Endodermal cell (in vitro differentiated cells): ENCODE measurements around the gene TNP2. TPM values are rescaled to one million over a fixed set of nuclear protein-coding genes. Genes with fewer than 3 reads are reported as not detected.

Experiments
- DNase-seq: peaks from one replicate; pipeline ENCODE4 v3.0.0-alpha.2; 2017
- H3K27ac ChIP-seq: 2 replicates; pipeline ENCODE4 v1.5.1; 2013; ENCODE audit warnings: mild to moderate bottlenecking, low read depth, low read length, moderate library complexity
- H3K27me3 ChIP-seq: 2 replicates; pipeline ENCODE4 v1.6.1; 2013; ENCODE audit warnings: mild to moderate bottlenecking, low read length, moderate library complexity; ENCODE audit not compliant: insufficient read depth, control insufficient read depth, poor library complexity, severe bottlenecking
- H3K36me3 ChIP-seq: 2 replicates; pipeline ENCODE4 v1.7.0; 2013; ENCODE audit warnings: mild to moderate bottlenecking, low read length, moderate library complexity; ENCODE audit not compliant: control insufficient read depth, insufficient read depth
- H3K4me1 ChIP-seq: one replicate; pipeline ENCODE4 v1.7.0; 2013; ENCODE audit warnings: low read length; ENCODE audit not compliant: control insufficient read depth, insufficient read depth
- H3K4me3 ChIP-seq: 2 replicates; pipeline ENCODE4 v1.5.1; 2013; ENCODE audit warnings: mild to moderate bottlenecking, low read length, moderate library complexity
- H3K9ac ChIP-seq: 2 replicates; pipeline ENCODE4 v1.6.1; 2013; ENCODE audit warnings: mild to moderate bottlenecking, low read length, moderate library complexity; ENCODE audit not compliant: poor library complexity, severe bottlenecking; ENCODE audit errors: extremely low read depth
- H3K9me3 ChIP-seq: 2 replicates; pipeline ENCODE4 v1.6.1; 2013; ENCODE audit warnings: mild to moderate bottlenecking, low read length, moderate library complexity; ENCODE audit not compliant: control insufficient read depth
- H3K27ac Mint-ChIP-seq: 2 replicates; pipeline ENCODE4 v1.8.0; 2020; ENCODE audit warnings: mixed read lengths
- H3K27me3 Mint-ChIP-seq: 2 replicates; pipeline ENCODE4 v1.8.0; 2021; ENCODE audit warnings: mild to moderate bottlenecking, mixed read lengths; ENCODE audit not compliant: insufficient read depth
- H3K36me3 Mint-ChIP-seq: 2 replicates; pipeline ENCODE4 v1.8.0; 2020; ENCODE audit warnings: low read depth, mixed read lengths
- H3K4me1 Mint-ChIP-seq: 2 replicates; pipeline ENCODE4 v1.8.0; 2020; ENCODE audit warnings: mixed read lengths
- H3K4me3 Mint-ChIP-seq: 2 replicates; pipeline ENCODE4 v1.8.0; 2020; ENCODE audit warnings: mild to moderate bottlenecking, moderate library complexity, mixed read lengths
- H3K9me3 Mint-ChIP-seq: 2 replicates; pipeline ENCODE4 v1.8.0; 2020; ENCODE audit warnings: mild to moderate bottlenecking, mixed read lengths
- WGBS, 2 experiments: methylation state at CpG; one replicate each; pipeline versions ENCODE4 v1.1.5 to v1.1.7; 2013; ENCODE audit warnings: missing lambda C conversion rate in 2 of 2, mixed read lengths in 1 of 2; ENCODE audit not compliant: insufficient coverage in 1 of 2, insufficient read length in 1 of 2; 5-methylcytosine and 5-hydroxymethylcytosine counted together
- total RNA-seq, 2 donors: library from RNA; stranded (reverse); fragmentation: NEBNext Ultra II Directional in 1 of 2; extraction: Animal tissue kit (Norgen Biotek cat#: 25700) in 1 of 2; gene quantifications; 2 replicates in 1 of 2; 3 replicates in 1 of 2; pipeline ENCODE4 v1.2.1, GENCODE V29; 2021
- TF ChIP-seq, protein P1 (sequence below): fragments of 200-600 bp; sonication (generic); conservative IDR thresholded peaks from 2 replicates; pipeline ENCODE4 v1.5.0; 2021; ENCODE audit warnings: antibody characterized with exemption, mild to moderate bottlenecking

The TNP2 gene
- total RNA-seq, 2 donors from 2014 or later: not detected

- Mint-ChIP-seq H3K9me3 (no peaks in the 10 kb centered on the region), H3K4me3 (no peak overlapping the region), H3K4me1 (no peaks in the 10 kb centered on the region), H3K27ac (no peak overlapping the region), H3K36me3 (no peaks in the 10 kb centered on the region), H3K27me3 (peaks cover 2% of the 10 kb centered on the region)
- Histone ChIP-seq H3K9ac (no peak overlapping the region), H3K36me3 (no peaks in the 10 kb centered on the region), H3K4me3 (no peak overlapping the region), H3K9me3 (no peaks in the 10 kb centered on the region), H3K4me1 (no peaks in the 10 kb centered on the region), H3K27me3 (no peaks in the 10 kb centered on the region), H3K27ac (no peak overlapping the region)
- TF ChIP-seq, protein P1, sequence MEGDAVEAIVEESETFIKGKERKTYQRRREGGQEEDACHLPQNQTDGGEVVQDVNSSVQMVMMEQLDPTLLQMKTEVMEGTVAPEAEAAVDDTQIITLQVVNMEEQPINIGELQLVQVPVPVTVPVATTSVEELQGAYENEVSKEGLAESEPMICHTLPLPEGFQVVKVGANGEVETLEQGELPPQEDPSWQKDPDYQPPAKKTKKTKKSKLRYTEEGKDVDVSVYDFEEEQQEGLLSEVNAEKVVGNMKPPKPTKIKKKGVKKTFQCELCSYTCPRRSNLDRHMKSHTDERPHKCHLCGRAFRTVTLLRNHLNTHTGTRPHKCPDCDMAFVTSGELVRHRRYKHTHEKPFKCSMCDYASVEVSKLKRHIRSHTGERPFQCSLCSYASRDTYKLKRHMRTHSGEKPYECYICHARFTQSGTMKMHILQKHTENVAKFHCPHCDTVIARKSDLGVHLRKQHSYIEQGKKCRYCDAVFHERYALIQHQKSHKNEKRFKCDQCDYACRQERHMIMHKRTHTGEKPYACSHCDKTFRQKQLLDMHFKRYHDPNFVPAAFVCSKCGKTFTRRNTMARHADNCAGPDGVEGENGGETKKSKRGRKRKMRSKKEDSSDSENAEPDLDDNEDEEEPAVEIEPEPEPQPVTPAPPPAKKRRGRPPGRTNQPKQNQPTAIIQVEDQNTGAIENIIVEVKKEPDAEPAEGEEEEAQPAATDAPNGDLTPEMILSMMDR: peak; percentile 40
- DNase-seq: peak; percentile 64
- 67 to 76% methylated on average over 1 to 7 of the region's 8 CpGs for WGBS, 2 experiments
Measured at GRCh38 chr16:11233727-11234376, 35.3 kb downstream of the TNP2 start.

GRCh38 chr16:11232852-11233726 is 36.0 kb downstream of the TNP2 start:
- H3K9me3 Mint-ChIP-seq: no peaks in the 10 kb centered on the region
- H3K36me3 ChIP-seq: no peaks in the 10 kb centered on the region
- no peaks in the 10 kb centered on the region for H3K36me3 Mint-ChIP-seq

GRCh38 chr16:11232302-11232851 is 36.7 kb downstream of the TNP2 start:
- TF ChIP-seq, protein P1: no peak

More at GRCh38 chr16:11232852-11233726, 36.0 kb downstream of the TNP2 start:
- Mint-ChIP-seq H3K4me3 (no peak overlapping the region), H3K27ac (no peak overlapping the region), H3K27me3 (no peaks in the 10 kb centered on the region), H3K4me1 (no peaks in the 10 kb centered on the region)
- Histone ChIP-seq H3K9me3 (no peaks in the 10 kb centered on the region), H3K9ac (no peak overlapping the region), H3K27ac (no peak overlapping the region), H3K4me3 (no peak overlapping the region), H3K27me3 (no peaks in the 10 kb centered on the region), H3K4me1 (no peaks in the 10 kb centered on the region)
- TF ChIP-seq, protein P1: no peak
- peak; percentile 76 for DNase-seq
- 85 to 96% methylated on average over 24 to 34 of the region's 35 CpGs for WGBS, 2 experiments

More at GRCh38 chr16:11232302-11232851, 36.7 kb downstream of the TNP2 start:
- Mint-ChIP-seq H3K27ac (no peak overlapping the region), H3K27me3 (no peaks in the 10 kb centered on the region), H3K4me3 (no peak overlapping the region), H3K4me1 (no peaks in the 10 kb centered on the region), H3K9me3 (no peaks in the 10 kb centered on the region), H3K36me3 (no peaks in the 10 kb centered on the region)
- Histone ChIP-seq H3K36me3 (no peaks in the 10 kb centered on the region), H3K4me3 (no peak overlapping the region), H3K27ac (no peak overlapping the region), H3K4me1 (no peaks in the 10 kb centered on the region), H3K27me3 (no peaks in the 10 kb centered on the region), H3K9me3 (no peaks in the 10 kb centered on the region), H3K9ac (no peak overlapping the region)
- WGBS, 2 experiments: 94% methylated on average over 1 of the region's 3 CpGs; no CpG with 5 or more reads in 1 of the 2 experiments
- DNase-seq: no peak
